HCT116 (cell line): Measurements from ENCODE around the gene SUFU. TPM values are rescaled to one million over a fixed set of nuclear protein-coding genes. Genes with fewer than 3 reads are reported as not detected.

Source experiments
- ATAC-seq: fragments of 200-7000 bp; cut with Tn5 transposase; 2 replicates; pipeline ENCODE4 v1.9.1; 2020; ENCODE audit warnings: mild to moderate bottlenecking, moderate library complexity
- BruUV-seq: library from RNA; stranded (reverse); fragments of 400-500 nt; replicated peaks from 2 replicates; lab custom pipeline; 2021; lab: Mats Ljungman, UMichigan
- CTCF ChIA-PET: fragments of 300-600 bp; sonication (Branson Sonifier 250); formaldehyde crosslinking; loops from one replicate; lab custom pipeline; 2021; ENCODE audit warnings: antibody characterized with exemption; lab: Charles Lee
- POLR2A ChIA-PET: fragments of 300-600, 350-600 bp; sonication (Branson Sonifier 250); formaldehyde crosslinking; loops from one replicate; lab custom pipeline; 2021; ENCODE audit warnings: antibody characterized with exemption; lab: Charles Lee
- RAD21 ChIA-PET, 2 experiments: fragments of 300-600 bp; sonication (Branson Sonifier 250); formaldehyde crosslinking; loops; one replicate each; lab custom pipeline; 2023; ENCODE audit warnings: low total read pairs in 2 of 2; ENCODE audit not compliant: uncharacterized antibody in 2 of 2, unreplicated experiment in 2 of 2, low non-redundant PET in 1 of 2; lab: Charles Lee
- DNase-seq: peaks from one replicate; pipeline ENCODE4 v3.0.0-alpha.2; 2010; ENCODE audit warnings: low read depth, low spot score
- H2AFZ ChIP-seq: fragments of 200-600 bp; shearing (Covaris generic), sonication (generic); 2 replicates; pipeline ENCODE4 v1.6.1; 2017; ENCODE audit warnings: low read depth, mixed run types, mixed read lengths, antibody characterized with exemption, low read length; ENCODE audit not compliant: poor library complexity, severe bottlenecking
- H3K27ac ChIP-seq: 2 replicates; pipeline ENCODE4 v1.5.1; 2012; ENCODE audit warnings: low read depth, low read length
- H3K27me3 ChIP-seq: fragments of 200-600 bp; sonication (generic); 2 replicates; pipeline ENCODE4 v1.6.1; 2016; ENCODE audit warnings: mixed run types, low read length, mixed read lengths; ENCODE audit not compliant: insufficient read depth
- H3K36me3 ChIP-seq, 2 experiments: fragments of 200-500 bp in 1 of 2; fragments of 200-600 bp in 1 of 2; sonication (Bioruptor generic) in 1 of 2; sonication (generic) in 1 of 2; 2 replicates each; pipeline versions ENCODE4 v1.5.1 to v1.6.1; 2014 to 2016; ENCODE audit warnings: low read length in 2 of 2, inconsistent platforms in 1 of 2, mixed read lengths in 1 of 2, mixed run types in 1 of 2; ENCODE audit not compliant: insufficient read depth in 2 of 2, control insufficient read depth in 1 of 2
- H3K4me1 ChIP-seq, 2 experiments: fragments of 200-600 bp in 1 of 2; sonication (generic) in 1 of 2; 2 replicates each; pipeline versions ENCODE4 v1.5.1 to v1.6.1; 2012 to 2017; ENCODE audit warnings: low read length in 2 of 2, inconsistent platforms in 1 of 2, mild to moderate bottlenecking in 1 of 2, mixed read lengths in 1 of 2, mixed run types in 1 of 2, moderate library complexity in 1 of 2; ENCODE audit not compliant: insufficient read depth in 2 of 2, control insufficient read depth in 1 of 2
- H3K4me2 ChIP-seq: fragments of 200-600 bp; sonication (generic); 2 replicates; pipeline ENCODE4 v1.6.1; 2017; ENCODE audit warnings: mixed run types, low read length, mixed read lengths
- H3K4me3 ChIP-seq, 2 experiments: fragments of 200-600 bp in 1 of 2; sonication (generic) in 1 of 2; replicated peaks in 1 of 2; 2 replicates each; pipeline ENCODE4 v1.5.1; 2011 to 2016; ENCODE audit warnings: low read length in 2 of 2, control low read depth in 1 of 2, low read depth in 1 of 2, mild to moderate bottlenecking in 1 of 2, mixed read lengths in 1 of 2, mixed run types in 1 of 2
- H3K79me2 ChIP-seq: fragments of 200-600 bp; sonication (generic); 2 replicates; pipeline ENCODE4 v1.6.1; 2017; ENCODE audit warnings: mild to moderate bottlenecking, mixed run types, low read length, moderate library complexity, mixed read lengths; ENCODE audit not compliant: insufficient read depth
- H3K9ac ChIP-seq: fragments of 200-600 bp; sonication (generic); 2 replicates; pipeline ENCODE4 v1.6.1; 2016; ENCODE audit warnings: low read length, mixed read lengths
- H3K9me2 ChIP-seq: fragments of 200-600 bp; sonication (generic), shearing (Covaris generic); 2 replicates; pipeline ENCODE4 v1.6.1; 2017; ENCODE audit warnings: mixed run types, mild to moderate bottlenecking, moderate library complexity; ENCODE audit not compliant: insufficient read depth
- H3K9me3 ChIP-seq, 2 experiments: fragments of 200-500 bp in 1 of 2; fragments of 200-600 bp in 1 of 2; sonication (Bioruptor generic) in 1 of 2; sonication (generic) in 1 of 2; 2 replicates each; pipeline ENCODE4 v1.6.1; 2014 to 2017; ENCODE audit warnings: low read length in 2 of 2, mixed read lengths in 2 of 2, inconsistent platforms in 1 of 2, low read depth in 1 of 2, mild to moderate bottlenecking in 1 of 2, mixed run types in 1 of 2, moderate library complexity in 1 of 2; ENCODE audit not compliant: control insufficient read depth in 1 of 2, insufficient read depth in 1 of 2
- H4K20me1 ChIP-seq: fragments of 200-600 bp; sonication (generic), shearing (Covaris generic); 2 replicates; pipeline ENCODE4 v1.6.1; 2017; ENCODE audit warnings: mixed run types, mild to moderate bottlenecking, moderate library complexity; ENCODE audit not compliant: insufficient read depth
- CBX3 ChIP-seq: IDR thresholded peaks from 2 replicates; pipeline ENCODE4 v1.6.1; 2012; ENCODE audit warnings: low read depth
- CEBPB ChIP-seq: IDR thresholded peaks from 2 replicates; pipeline ENCODE4 v1.6.1; 2012; ENCODE audit warnings: low read depth
- EGR1 ChIP-seq: IDR thresholded peaks from 2 replicates; pipeline ENCODE4 v1.6.1; 2012; ENCODE audit warnings: low read depth
- EZH2 ChIP-seq: fragments of 200-600 bp; sonication (generic); IDR thresholded peaks from 2 replicates; pipeline ENCODE4 v1.6.1; 2017; ENCODE audit warnings: antibody characterized with exemption, mixed run types
- EZH2phosphoT487 ChIP-seq: fragments of 200-600 bp; IDR thresholded peaks from 2 replicates; pipeline ENCODE4 v1.6.1; 2018; ENCODE audit warnings: antibody characterized with exemption, borderline replicate concordance
- FOSL1 ChIP-seq: IDR thresholded peaks from 2 replicates; pipeline ENCODE4 v1.6.1; 2012; ENCODE audit warnings: low read depth
- JUND ChIP-seq: IDR thresholded peaks from 2 replicates; pipeline ENCODE4 v1.6.1; 2012
- POLR2A ChIP-seq: IDR thresholded peaks from 2 replicates; pipeline ENCODE4 v1.7.0; 2011; ENCODE audit warnings: borderline replicate concordance; ENCODE audit not compliant: insufficient read depth, insufficient read length; ENCODE audit errors: extremely low read depth
- POLR2AphosphoS5 ChIP-seq: IDR thresholded peaks from 2 replicates; pipeline ENCODE4 v1.6.1; 2011; ENCODE audit warnings: mild to moderate bottlenecking, low read depth, low read length, moderate library complexity
- RAD21 ChIP-seq: IDR thresholded peaks from 2 replicates; pipeline ENCODE4 v1.6.1; 2012; ENCODE audit warnings: low read depth, mild to moderate bottlenecking
- REST ChIP-seq: IDR thresholded peaks from 2 replicates; pipeline ENCODE4 v1.6.1; 2012; ENCODE audit warnings: low read depth
- SRF ChIP-seq: IDR thresholded peaks from 2 replicates; pipeline ENCODE4 v1.6.1; 2012; ENCODE audit warnings: low read depth
- TCF7L2 ChIP-seq: IDR thresholded peaks from 2 replicates; pipeline ENCODE4 v1.7.0; 2011; ENCODE audit warnings: borderline replicate concordance, inconsistent platforms; ENCODE audit not compliant: insufficient read depth, insufficient read length; ENCODE audit errors: extremely low read depth
- YY1 ChIP-seq: IDR thresholded peaks from 2 replicates; pipeline ENCODE4 v1.6.1; 2011; ENCODE audit warnings: low read length, low read depth, moderate library complexity, mild to moderate bottlenecking; ENCODE audit not compliant: insufficient replicate concordance; ENCODE audit errors: extremely low read depth
- ZBTB33 ChIP-seq: IDR thresholded peaks from 2 replicates; pipeline ENCODE4 v1.6.1; 2011; ENCODE audit warnings: mild to moderate bottlenecking, low read length, moderate library complexity; ENCODE audit not compliant: insufficient replicate concordance; ENCODE audit errors: extremely low read depth
- ZFX ChIP-seq: fragments of 450-650 bp; IDR thresholded peaks from 2 replicates; pipeline ENCODE4 v1.6.1; 2017
- ZNF274 ChIP-seq: fragments of 200-500 bp; sonication (Bioruptor generic); IDR thresholded peaks from 2 replicates; pipeline ENCODE4 v1.6.1; 2014; ENCODE audit warnings: mild to moderate bottlenecking, low read depth, low read length, inconsistent platforms
- intact Hi-C: fragments of 100-400 bp; cut with micrococcal nuclease; formaldehyde crosslinking; loops from 2 replicates; pipeline ENCODE4 v1.10.0; 2022
- total RNA-seq: library from RNA; stranded (reverse); gene quantifications from one replicate; pipeline ENCODE4 v1.2.1, GENCODE V29; 2021; ENCODE audit not compliant: unreplicated experiment
- TF ChIP-seq, protein P1 (sequence below), 3 experiments: fragments of 200-600 bp in 1 of 3; sonication (generic) in 1 of 3; IDR thresholded peaks in 2 of 3; conservative IDR thresholded peaks in 1 of 3; 2 replicates each; pipeline ENCODE4 v1.5.1; 2012 to 2017; ENCODE audit warnings: low read depth in 2 of 3, low read length in 2 of 3, antibody characterized with exemption in 1 of 3, borderline replicate concordance in 1 of 3, control low read depth in 1 of 3, mild to moderate bottlenecking in 1 of 3, mixed read lengths in 1 of 3, mixed run types in 1 of 3, moderate library complexity in 1 of 3; ENCODE audit not compliant: insufficient read depth in 1 of 3

The SUFU gene
- total RNA-seq, 1 experiment from 2014 or later, result 18.8 TPM

- CTCF ChIA-PET, result no interaction called here
- RAD21 ChIA-PET, result no interaction called here
- H3K4me2 ChIP-seq, result no peak overlapping the region
- DNase-seq (no peak), ATAC-seq (no peak)
- TF ChIP-seq RAD21 (no peak), JUND (no peak), ZNF274 (no peak), ZBTB33 (no peak), REST (no peak), FOSL1 (no peak), ZFX (no peak), YY1 (no peak), POLR2AphosphoS5 (no peak; the same call in 1 of the 2 replicates), EGR1 (no peak), CEBPB (no peak), EZH2phosphoT487 (no peak), CBX3 (no peak), POLR2A (no peak), EZH2 (no peak), TCF7L2 (no peak), SRF (no peak)
- TF ChIP-seq, protein P1, sequence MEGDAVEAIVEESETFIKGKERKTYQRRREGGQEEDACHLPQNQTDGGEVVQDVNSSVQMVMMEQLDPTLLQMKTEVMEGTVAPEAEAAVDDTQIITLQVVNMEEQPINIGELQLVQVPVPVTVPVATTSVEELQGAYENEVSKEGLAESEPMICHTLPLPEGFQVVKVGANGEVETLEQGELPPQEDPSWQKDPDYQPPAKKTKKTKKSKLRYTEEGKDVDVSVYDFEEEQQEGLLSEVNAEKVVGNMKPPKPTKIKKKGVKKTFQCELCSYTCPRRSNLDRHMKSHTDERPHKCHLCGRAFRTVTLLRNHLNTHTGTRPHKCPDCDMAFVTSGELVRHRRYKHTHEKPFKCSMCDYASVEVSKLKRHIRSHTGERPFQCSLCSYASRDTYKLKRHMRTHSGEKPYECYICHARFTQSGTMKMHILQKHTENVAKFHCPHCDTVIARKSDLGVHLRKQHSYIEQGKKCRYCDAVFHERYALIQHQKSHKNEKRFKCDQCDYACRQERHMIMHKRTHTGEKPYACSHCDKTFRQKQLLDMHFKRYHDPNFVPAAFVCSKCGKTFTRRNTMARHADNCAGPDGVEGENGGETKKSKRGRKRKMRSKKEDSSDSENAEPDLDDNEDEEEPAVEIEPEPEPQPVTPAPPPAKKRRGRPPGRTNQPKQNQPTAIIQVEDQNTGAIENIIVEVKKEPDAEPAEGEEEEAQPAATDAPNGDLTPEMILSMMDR (IDR thresholded peaks at IDR 0.05 in 2 of 3, conservative IDR thresholded peaks at IDR 0.05 in 1 of 3; ENCODE audit: borderline replicate concordance in 1 of 3, insufficient read depth in 1 of 3, low read depth in 2 of 3, low read length in 2 of 3), result no peak
- H3K36me3 ChIP-seq, result peaks cover 5 to 36% of the 10 kb centered on the region in 2 experiments; a peak in 3 of 4 replicates
- H3K9ac ChIP-seq, result no peak overlapping the region
- H3K4me3 ChIP-seq, result no peak overlapping the region
- intact Hi-C loops, result no loop called here
- no peak overlapping the region for H2AFZ ChIP-seq
- BruUV-seq, result no TSS peak
- peaks cover 70% of the 10 kb centered on the region for H3K79me2 ChIP-seq
- H3K4me1 ChIP-seq, result peaks cover under 1 to 9% of the 10 kb centered on the region in 2 experiments; a peak in 3 of 4 replicates
- H3K27ac ChIP-seq, result no peak overlapping the region
- H3K9me3 ChIP-seq, result no peaks in the 10 kb centered on the region
- no peaks in the 10 kb centered on the region for H3K27me3 ChIP-seq
- POLR2A ChIA-PET, result no interaction called here
- no peaks in the 10 kb centered on the region for H3K9me2 ChIP-seq
- no peaks in the 10 kb centered on the region for H4K20me1 ChIP-seq
Observed at GRCh38 chr10:102652170-102652916, 148.6 kb downstream of the SUFU start.
